ENCODE measurements around the gene IGFLR1.

Gene IGFLR1, protein sequence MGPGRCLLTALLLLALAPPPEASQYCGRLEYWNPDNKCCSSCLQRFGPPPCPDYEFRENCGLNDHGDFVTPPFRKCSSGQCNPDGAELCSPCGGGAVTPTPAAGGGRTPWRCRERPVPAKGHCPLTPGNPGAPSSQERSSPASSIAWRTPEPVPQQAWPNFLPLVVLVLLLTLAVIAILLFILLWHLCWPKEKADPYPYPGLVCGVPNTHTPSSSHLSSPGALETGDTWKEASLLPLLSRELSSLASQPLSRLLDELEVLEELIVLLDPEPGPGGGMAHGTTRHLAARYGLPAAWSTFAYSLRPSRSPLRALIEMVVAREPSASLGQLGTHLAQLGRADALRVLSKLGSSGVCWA

DNA sequence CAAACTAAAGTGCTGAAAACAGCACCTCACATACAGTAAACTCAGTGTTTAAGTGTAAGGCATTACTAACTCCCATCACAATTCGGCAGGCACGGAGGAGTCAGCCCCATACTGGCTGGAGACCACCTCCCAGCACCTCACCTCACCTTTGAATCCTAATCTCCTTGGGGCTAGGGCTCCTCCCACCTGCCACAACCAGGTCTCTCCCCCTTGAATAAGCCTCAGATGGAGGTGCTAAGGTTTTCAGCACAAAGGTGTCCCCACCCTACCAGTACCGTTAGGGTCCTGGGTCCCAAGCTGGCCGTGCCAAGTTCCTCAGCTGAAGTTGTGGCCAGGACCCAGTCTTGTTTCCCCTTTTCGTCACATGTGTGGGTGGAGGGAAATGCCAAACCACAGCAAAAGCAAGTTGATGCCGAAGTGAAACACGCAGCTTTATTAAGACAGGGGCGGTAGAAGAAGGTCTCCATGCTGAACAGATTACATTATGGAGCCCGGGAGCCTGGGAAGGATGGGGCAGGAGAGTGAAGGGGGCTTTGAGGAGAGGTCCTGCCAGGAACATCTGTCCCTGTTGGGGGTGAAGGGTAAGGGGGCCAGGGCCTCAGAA lies at the start of gene IGFLR1:
Gene IGFLR1 (minus strand): TSS at position 332 of the 604 bp plus-strand sequence. CDS start 1,272 bp downstream, outside the sequence.
- Histone ChIP-seq H3K36me3 (ENCODE audit: control insufficient read depth, insufficient read depth, low read length) (no peaks in the 10 kb centered on the region), H3K79me2 (no peaks in the 10 kb centered on the region), H3K9me3 (ENCODE audit: control insufficient read depth, low read length) (no peaks in the 10 kb centered on the region), H3K4me2 (ENCODE audit: low read length) (no peak within 1 kb of the TSS), H3K9ac (no peak within 1 kb of the TSS), H2AFZ (no peak within 1 kb of the TSS), H3K27me3 (ENCODE audit: control insufficient read depth, insufficient read depth, low read length) (no peaks in the 10 kb centered on the region), H3K4me1 (peaks cover 8% of the 10 kb centered on the region), H3K4me3 (ENCODE audit: low read depth, low read length) (no peak within 1 kb of the TSS), H3K27ac (no peak within 1 kb of the TSS)
- TF ChIP-seq, protein P1, sequence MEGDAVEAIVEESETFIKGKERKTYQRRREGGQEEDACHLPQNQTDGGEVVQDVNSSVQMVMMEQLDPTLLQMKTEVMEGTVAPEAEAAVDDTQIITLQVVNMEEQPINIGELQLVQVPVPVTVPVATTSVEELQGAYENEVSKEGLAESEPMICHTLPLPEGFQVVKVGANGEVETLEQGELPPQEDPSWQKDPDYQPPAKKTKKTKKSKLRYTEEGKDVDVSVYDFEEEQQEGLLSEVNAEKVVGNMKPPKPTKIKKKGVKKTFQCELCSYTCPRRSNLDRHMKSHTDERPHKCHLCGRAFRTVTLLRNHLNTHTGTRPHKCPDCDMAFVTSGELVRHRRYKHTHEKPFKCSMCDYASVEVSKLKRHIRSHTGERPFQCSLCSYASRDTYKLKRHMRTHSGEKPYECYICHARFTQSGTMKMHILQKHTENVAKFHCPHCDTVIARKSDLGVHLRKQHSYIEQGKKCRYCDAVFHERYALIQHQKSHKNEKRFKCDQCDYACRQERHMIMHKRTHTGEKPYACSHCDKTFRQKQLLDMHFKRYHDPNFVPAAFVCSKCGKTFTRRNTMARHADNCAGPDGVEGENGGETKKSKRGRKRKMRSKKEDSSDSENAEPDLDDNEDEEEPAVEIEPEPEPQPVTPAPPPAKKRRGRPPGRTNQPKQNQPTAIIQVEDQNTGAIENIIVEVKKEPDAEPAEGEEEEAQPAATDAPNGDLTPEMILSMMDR (IDR thresholded peaks at IDR 0.05): no peak

DNA sequence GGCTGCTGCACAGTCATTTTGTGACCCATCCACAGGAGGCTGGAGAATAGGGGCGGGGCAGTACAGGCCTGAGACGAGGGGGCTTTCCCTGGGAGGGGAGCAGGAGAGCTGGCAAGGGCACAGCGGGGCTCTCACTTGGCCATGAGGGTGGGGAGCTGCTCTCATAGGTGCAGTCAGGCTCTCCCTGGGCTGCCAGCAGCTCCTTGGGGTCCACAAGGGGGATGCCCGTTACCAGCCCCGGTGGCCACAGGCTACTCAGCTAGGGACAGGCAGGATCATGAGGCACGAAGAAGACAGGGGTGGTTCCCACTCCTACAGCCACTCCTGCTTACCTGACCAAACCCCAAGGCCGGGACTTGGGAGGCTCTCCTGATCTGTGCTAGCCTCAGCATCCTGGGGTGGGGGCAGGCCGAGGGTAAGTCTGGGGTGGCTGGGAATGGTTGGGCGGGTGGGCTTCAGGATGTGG lies 49.6 kb upstream of the IGFLR1 start:
- Histone ChIP-seq H3K4me1 (no peaks in the 10 kb centered on the region), H3K27ac (no peak overlapping the region), H3K4me3 (ENCODE audit: low read depth, low read length) (no peak overlapping the region), H3K9ac (no peak overlapping the region), H3K27me3 (ENCODE audit: control insufficient read depth, insufficient read depth, low read length) (no peaks in the 10 kb centered on the region), H3K9me3 (ENCODE audit: control insufficient read depth, low read length) (no peaks in the 10 kb centered on the region), H2AFZ (no peak overlapping the region), H3K4me2 (ENCODE audit: low read length) (no peak overlapping the region), H3K36me3 (ENCODE audit: control insufficient read depth, insufficient read depth, low read length) (no peaks in the 10 kb centered on the region), H3K79me2 (no peaks in the 10 kb centered on the region)
- TF ChIP-seq, protein P1 (IDR thresholded peaks at IDR 0.05): no peak

DNA sequence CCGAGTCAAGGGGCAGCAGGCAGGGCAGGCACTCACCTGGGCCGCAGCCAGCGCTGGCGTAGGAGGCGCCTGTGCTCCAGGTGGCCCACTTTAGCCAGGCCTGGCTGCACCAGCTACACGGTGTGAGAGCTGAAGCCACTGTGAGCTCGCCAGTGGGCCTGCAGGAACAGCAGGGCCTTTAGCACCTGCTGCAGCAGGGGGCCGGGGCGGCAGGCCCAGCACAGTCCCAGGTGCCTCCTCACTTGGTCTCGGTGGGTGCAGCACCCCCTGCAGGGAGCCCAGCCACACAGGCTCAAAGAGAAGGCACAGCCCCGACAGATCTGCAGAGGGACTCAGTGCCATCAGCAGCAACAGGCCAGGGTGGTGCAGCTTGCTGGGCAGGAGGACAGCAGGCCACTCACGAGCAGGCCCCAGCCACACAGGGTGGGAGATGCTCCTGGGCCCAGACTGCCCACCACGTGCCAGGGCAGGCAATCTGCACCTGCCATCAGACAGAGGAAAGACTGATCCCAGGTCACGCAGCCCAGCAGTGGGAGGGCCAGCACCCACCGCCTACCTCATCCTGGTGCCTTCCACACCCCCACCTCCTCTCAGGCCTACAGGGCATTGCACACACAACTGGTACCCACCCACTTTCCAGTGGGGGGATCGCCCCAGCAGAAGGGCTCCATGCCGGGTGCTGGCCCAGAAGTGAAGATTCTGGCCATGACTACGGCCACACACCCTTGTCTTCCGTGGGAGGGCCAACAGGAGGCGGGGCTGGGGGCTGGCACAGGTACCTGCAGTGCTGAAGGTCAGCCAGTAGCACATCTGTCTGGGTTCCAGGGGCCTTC lies 48.9 kb upstream of the IGFLR1 start:
- TF ChIP-seq, protein P1 (IDR thresholded peaks at IDR 0.05): no peak
- H3K36me3 ChIP-seq (ENCODE audit: control insufficient read depth, insufficient read depth, low read length): no peaks in the 10 kb centered on the region

DNA sequence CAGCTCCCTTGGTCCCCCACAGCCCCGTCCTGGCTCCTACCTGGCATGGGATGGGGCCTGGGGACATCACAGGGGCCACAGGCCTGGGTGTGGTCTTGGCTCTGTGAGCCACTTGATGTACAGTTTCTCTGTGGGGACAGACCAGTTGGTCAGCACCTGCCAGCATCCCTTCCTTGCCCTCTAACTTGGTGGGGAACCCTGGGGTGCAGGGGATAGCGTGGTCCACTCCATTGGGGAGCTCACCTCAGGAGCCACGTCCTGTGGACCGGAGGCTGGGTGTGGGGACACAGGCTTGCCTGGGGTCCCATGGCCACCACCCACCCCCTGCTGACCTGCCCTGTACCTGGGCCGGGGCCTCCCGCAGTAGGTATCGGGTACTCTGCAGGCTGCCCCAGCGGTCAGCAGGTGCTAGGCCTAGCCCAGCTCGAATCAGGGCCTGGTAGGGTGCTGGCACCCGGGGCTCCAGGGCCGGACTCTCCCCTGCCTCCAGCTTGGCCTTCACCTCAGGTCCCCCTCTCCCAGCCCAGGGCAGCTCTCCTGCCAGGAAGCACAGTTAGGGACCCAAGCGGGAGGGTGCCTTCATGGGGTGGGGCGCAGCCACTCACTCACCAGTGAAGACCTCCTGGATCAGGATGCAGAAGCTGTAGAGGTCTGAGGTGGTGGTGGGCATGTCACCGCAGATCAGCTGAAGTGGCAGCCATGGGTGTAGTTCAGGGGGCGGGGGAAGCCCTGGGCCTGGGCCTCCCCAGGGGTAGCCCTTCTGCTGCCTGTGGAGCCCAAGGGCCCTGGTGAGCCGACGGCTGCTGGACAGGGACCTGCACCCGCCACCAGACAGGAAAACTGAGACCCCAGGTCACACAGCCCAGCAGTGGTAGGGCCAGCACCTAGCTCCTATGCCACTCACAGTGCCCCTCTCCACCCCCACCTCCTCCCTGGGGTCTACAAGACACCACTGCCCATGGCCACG lies 48.0 kb upstream of the IGFLR1 start:
- Histone ChIP-seq H3K36me3 (ENCODE audit: control insufficient read depth, insufficient read depth, low read length) (no peaks in the 10 kb centered on the region), H2AFZ (no peak overlapping the region), H3K4me2 (ENCODE audit: low read length) (no peak overlapping the region), H3K27ac (no peak overlapping the region), H3K4me1 (no peaks in the 10 kb centered on the region), H3K9ac (no peak overlapping the region), H3K27me3 (ENCODE audit: control insufficient read depth, insufficient read depth, low read length) (no peaks in the 10 kb centered on the region), H3K4me3 (ENCODE audit: low read depth, low read length) (no peak overlapping the region), H3K79me2 (no peaks in the 10 kb centered on the region), H3K9me3 (ENCODE audit: control insufficient read depth, low read length) (no peaks in the 10 kb centered on the region)
- TF ChIP-seq, protein P1 (IDR thresholded peaks at IDR 0.05): no peak

More for the DNA sequence above, 48.9 kb upstream of the IGFLR1 start:
- H2AFZ ChIP-seq: no peak overlapping the region
- no peaks in the 10 kb centered on the region for H3K27me3 ChIP-seq (ENCODE audit: control insufficient read depth, insufficient read depth, low read length)
- H3K27ac ChIP-seq: no peak overlapping the region
- no peak overlapping the region for H3K9ac ChIP-seq
- H3K4me1 ChIP-seq: no peaks in the 10 kb centered on the region
- H3K9me3 ChIP-seq (ENCODE audit: control insufficient read depth, low read length): no peaks in the 10 kb centered on the region
- H3K4me2 ChIP-seq (ENCODE audit: low read length): no peak overlapping the region
- H3K79me2 ChIP-seq: no peaks in the 10 kb centered on the region
- H3K4me3 ChIP-seq (ENCODE audit: low read depth, low read length): no peak overlapping the region

Measured in parathyroid adenoma (tissue), 2 donors.